ENCODE measurements around the gene CPVL.

The CPVL gene

DNA sequence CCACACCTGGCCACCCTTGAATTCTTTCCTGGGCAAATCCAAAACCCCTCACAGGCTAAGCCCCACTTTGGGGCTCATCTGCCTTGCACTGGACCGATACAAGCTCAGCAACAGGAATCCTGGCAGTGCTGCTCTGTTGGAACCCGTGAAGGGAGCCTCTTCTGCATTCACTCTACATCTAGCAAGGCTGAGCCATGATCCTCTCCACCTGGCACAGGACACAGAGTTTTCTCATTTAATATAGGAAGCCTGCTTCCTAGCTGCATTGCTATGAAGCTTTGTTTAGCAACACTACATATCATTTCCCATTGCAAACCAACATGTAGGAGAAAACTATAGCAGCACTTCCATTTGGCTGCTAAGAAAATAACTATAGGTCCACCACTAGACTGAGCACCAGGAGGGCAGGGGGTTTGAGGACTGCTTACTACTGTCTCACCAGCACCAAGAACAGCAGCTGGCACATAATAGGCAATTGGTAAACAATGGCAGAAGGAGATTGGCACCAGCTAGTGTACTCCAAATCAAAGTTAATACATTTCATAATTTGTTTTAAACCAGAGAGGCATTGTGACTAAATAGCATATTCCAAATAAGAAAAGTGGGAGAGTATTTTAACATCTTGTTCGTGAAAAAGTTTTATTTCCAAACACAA is 56.1 kb downstream of the CPVL start:
- FAIRE-seq, result no peak

DNA sequence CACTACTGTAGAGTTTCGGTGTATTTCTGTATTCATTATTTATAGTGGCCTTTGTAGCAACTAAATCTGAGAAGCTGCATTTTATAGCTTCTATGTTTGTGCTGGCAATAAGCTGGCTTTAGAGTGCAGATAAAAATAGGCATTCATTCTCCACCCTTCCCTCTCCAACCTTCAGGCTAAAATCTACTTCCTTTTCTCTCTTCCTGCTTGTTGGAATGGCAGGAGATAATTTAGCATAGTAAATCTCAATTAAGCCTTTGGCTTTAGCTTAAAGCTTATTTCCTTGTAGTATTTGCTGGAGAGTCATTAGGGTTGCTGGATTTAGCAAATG is 58.5 kb downstream of the CPVL start:
- FAIRE-seq, result peak; percentile 64

GRCh38 chr7:29086545-29086944 is 59.8 kb downstream of the CPVL start:
- FAIRE-seq, result no peak

DNA sequence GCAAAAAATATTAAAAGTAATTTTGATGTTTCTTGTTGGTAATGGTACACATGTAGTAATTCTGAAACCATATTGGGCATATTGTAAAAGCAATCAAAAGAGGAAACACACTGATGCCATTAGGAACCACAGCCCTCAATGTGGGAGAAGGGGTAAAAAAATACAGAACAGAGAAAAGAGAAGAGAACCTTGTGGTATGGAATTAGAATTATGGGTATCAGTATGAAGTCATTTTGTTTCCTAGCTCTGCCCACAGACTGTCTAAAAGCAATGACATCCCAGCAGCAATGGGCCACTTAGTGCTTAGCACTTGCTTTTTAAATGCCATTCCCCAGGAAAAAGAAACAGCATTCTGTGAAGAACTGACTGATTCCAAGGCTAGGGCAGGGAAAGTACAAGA is 61.5 kb downstream of the CPVL start:
- no peak for FAIRE-seq

- no peak for FAIRE-seq
Measured at GRCh38 chr7:29080803-29081202, 65.5 kb downstream of the CPVL start.

- no peak for FAIRE-seq
Measured at GRCh38 chr7:29078311-29079260, 67.8 kb downstream of the CPVL start.

DNA sequence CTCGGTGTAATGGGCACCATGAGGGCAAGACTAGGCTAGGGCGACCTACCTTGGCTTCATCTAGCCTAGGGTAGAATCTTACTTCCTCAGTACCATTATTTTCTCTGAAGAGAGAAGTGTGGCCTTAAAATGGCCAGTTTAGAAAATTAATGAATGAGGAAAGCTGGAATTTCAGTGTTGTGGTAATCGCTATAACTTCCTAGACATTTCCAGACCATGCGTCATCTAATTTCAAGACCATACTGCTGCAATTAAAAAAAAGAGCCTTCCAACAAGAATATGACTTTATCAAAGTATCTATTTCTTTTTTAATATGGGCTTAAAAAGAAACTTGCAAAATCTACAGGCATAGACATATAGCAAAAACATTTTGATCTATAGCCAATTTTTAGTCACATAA is 68.5 kb downstream of the CPVL start:
- no peak for FAIRE-seq

- no peak for FAIRE-seq
Measured at GRCh38 chr7:29077176-29077575, 69.2 kb downstream of the CPVL start.

- no peak for FAIRE-seq
Measured at GRCh38 chr7:29076631-29077030, 69.7 kb downstream of the CPVL start.

DNA sequence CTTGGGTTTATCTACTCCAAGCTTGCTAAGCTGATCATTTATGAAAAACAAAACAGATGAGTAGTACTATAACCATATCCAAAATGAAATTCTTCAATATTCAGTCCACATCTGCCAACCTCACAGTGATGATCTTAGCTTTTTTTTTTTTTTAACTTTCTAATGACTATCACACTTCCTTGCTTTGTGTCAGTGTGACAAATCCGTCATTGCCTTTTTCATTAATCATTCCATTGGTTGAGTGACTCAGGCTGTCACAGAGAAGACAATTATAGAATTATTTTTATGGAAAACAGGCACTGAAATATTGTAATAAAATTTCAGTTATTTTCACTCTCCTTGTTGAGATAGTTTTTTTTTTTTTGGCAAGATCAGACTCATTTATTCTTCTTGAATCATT is 70.7 kb downstream of the CPVL start:
- FAIRE-seq, result no peak

DNA sequence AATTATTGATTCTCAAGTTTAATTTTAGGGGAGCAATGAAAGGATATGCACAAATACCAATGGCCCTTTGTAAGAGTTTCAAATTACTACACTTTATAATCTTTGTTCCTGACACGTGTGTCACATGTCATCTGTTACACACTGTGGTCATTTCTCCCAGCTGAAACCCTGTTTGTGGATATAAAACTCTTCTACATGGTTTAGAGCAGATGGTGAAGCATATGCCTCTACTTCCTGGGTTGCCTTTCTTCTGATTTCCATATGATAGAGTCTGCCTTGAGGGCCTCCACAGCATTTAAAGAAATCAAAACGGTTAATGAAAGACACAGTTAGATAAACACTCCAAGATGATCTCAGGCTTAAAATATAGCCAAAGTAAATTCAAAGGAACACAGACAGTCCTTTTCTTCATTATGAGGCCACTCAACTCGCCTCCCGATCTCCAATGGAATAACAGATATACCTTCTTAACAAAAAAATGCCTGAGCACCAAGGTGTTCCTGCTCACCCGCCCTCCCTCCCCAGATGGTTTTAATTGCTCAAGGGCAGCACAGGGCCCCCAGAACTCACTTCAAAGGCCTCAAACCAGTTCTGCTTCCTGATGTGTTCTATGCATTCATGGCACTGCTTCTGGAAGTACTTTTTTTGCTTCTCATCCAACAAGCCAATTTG is 75.0 kb downstream of the CPVL start:
- no peak for FAIRE-seq

GRCh38 chr7:29066641-29067040 is 79.7 kb downstream of the CPVL start:
- FAIRE-seq, result no peak

GRCh38 chr7:29065181-29065857 is 81.0 kb downstream of the CPVL start:
- FAIRE-seq, result no peak

GRCh38 chr7:29063872-29064271 is 82.5 kb downstream of the CPVL start:
- FAIRE-seq, result no peak

DNA sequence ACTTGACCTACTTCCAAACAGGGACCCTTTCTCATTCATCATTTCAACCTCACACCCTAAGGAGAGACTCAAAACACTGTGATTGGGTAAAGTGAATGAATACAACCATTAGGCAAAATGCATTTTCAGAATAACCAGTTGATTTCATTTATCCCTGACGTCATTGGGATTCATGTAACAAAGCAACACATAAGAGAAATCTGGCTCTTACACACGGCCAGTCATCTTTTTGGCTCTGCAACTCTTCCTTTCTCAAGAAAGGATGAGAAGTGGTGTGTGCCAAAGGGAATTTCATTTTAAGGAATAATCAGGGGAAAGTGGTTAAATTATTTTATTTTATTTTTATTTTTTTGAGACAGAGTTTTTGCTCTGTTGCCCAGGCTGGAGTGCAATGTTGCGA is 83.1 kb downstream of the CPVL start:
- FAIRE-seq, result no peak

DNA sequence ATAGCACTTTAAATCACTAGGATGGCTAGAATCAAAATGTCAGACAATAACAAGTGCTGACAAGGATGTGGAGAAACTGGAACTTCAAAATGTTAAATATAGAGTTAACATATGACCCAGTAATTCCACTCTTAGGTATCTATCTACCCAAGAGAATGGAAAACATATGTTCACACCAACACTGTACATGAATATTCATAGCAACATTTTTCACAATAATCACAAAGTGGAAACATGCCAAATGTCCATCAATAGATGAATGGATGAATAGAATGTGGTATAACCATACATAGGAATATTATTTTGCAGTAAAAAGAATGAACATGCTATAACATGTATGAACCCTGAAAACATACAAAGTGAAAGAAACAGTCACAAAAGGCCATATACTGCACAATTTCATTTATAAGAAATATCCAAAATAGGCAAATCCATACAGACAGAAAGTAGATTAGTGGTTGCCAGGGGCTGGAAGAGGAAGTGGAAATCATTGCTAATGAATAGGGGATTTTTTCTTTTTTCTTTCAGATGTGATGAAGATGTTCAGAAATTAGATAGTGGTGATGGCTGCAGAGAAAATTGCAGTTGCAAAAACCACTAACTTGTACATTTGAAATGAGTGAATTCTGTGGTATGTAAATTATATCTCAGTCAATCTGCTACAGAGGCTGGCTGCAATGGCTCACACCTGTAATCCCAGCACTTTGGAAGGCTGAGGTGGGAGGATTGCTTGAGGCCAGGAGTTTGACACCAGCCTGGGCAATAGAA is 93.0 kb downstream of the CPVL start:
- FAIRE-seq, result no peak

- FAIRE-seq, result no peak
Measured at GRCh38 chr7:29046978-29047377, 99.4 kb downstream of the CPVL start.

GRCh38 chr7:29045258-29046086 is 100.9 kb downstream of the CPVL start:
- FAIRE-seq, result no peak

DNA sequence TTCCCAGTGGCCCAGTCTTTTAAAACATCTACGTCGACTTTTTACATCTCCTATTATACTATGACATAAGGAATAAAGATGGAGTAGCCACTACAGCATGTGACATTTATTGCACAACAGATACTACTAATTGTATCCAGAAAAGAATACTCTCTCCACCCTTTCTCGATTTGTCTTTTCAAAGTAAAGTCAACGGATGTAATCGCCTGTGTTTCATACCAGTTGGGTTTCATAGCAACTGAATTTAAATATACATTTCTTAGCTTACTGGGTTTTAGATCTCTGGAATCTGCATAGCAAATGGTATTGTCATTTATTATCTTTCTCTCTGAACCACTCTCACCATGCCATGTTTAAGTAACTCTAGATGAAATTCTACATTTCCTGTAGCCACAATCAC is 101.8 kb downstream of the CPVL start:
- no peak for FAIRE-seq

GRCh38 chr7:29043576-29043975 is 102.8 kb downstream of the CPVL start:
- FAIRE-seq, result no peak

DNA sequence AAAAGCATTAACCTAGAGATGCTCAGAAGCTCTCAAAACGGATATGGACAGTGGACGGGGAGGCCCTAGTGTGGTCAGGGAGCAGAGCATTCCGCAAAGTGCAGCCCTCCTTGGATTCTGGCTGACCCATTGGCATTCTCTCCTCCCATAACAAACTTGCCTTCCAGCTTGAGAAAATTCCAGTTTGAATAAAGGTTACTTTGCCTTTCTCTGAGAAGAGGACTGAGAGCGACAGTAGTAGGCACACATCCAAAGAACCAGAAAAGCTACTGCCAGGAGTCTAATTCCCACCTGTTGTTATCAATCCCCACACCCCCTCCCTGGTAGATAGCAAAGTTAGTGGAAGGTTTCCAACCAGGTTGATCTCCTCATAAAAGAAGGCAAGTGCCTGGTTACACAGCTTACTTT is 103.5 kb downstream of the CPVL start:
- no peak for FAIRE-seq

DNA sequence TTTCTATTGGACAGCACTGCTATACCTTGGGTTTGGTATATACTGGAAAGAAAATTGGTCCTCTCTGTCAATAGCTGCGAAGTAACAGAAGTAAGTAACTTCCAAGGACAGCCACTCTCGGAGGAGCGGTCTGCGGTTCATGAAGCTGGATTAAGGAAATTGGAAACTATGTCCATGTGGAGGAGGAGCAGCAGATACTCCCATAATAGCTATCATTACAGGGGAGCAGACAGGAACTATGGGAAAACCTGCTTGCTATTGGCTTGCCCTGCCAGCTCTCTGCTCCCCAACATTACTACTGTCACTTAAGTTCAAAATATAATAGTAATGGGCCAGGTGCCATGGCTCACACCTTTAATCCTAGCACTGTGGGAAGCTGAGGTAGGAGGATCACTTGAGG is 104.3 kb downstream of the CPVL start:
- no peak for FAIRE-seq
